HepG2 (cell line): ENCODE measurements around the gene GPS1. TPM values are rescaled to one million over a fixed set of nuclear protein-coding genes. Genes with fewer than 3 reads are reported as not detected.

ENCODE experiments used
- CBFB ChIP-seq: sonication (generic); formaldehyde crosslinking; IDR thresholded peaks from 2 replicates; pipeline ENCODE4 v1.4.0; 2020; ENCODE audit warnings: missing genetic modification reagents
- DNMT1 ChIP-seq: sonication (generic); formaldehyde crosslinking; IDR thresholded peaks from 2 replicates; pipeline ENCODE4 v1.5.1; 2020; ENCODE audit warnings: mild to moderate bottlenecking, missing genetic modification reagents
- FOXK2 ChIP-seq: fragments of 450-650 bp; IDR thresholded peaks from 2 replicates; pipeline ENCODE4 v1.6.1; 2016
- HHEX ChIP-seq: IDR thresholded peaks from 2 replicates; pipeline ENCODE4 v1.6.1; 2016; ENCODE audit warnings: control low read depth
- HMGA1 ChIP-seq: sonication (generic); formaldehyde crosslinking; conservative IDR thresholded peaks from 2 replicates; pipeline ENCODE4 v1.4.0; 2020; ENCODE audit warnings: missing genetic modification reagents
- MAFF ChIP-seq: IDR thresholded peaks from 2 replicates; pipeline ENCODE4 v1.6.1; 2011; ENCODE audit warnings: low read depth, low read length, improper control_type of control experiment
- POLR2A ChIP-seq, 2 experiments: IDR thresholded peaks; 2 replicates each; pipeline ENCODE4 v1.6.1; 2011; ENCODE audit warnings: low read depth in 2 of 2, low read length in 2 of 2, mild to moderate bottlenecking in 1 of 2, moderate library complexity in 1 of 2; ENCODE audit not compliant: insufficient read depth in 1 of 2
- TGIF2 ChIP-seq: IDR thresholded peaks from 2 replicates; pipeline ENCODE4 v1.6.1; 2016; ENCODE audit warnings: control low read depth, missing compliant biosample characterization
- TRIM24 ChIP-seq: sonication (generic); formaldehyde crosslinking; IDR thresholded peaks from 2 replicates; pipeline ENCODE4 v1.8.0; 2022; ENCODE audit warnings: mild to moderate bottlenecking, missing genetic modification reagents
- XBP1 ChIP-seq: sonication (generic); formaldehyde crosslinking; IDR thresholded peaks from 2 replicates; pipeline ENCODE4 v1.5.0; 2020; ENCODE audit warnings: missing genetic modification reagents
- ZBTB8A ChIP-seq: sonication (generic); formaldehyde crosslinking; IDR thresholded peaks from 2 replicates; pipeline ENCODE4 v1.4.0; 2020; ENCODE audit warnings: mild to moderate bottlenecking, low read depth, missing genetic modification reagents, borderline replicate concordance
- ZKSCAN5 ChIP-seq: sonication (generic); formaldehyde crosslinking; IDR thresholded peaks from 2 replicates; pipeline ENCODE4 v1.5.1; 2020; ENCODE audit warnings: mild to moderate bottlenecking, missing genetic modification reagents
- ZNF234 ChIP-seq: sonication (generic); formaldehyde crosslinking; conservative IDR thresholded peaks from 2 replicates; pipeline ENCODE4 v1.5.1; 2020; ENCODE audit warnings: mild to moderate bottlenecking, missing genetic modification reagents
- ZNF432 ChIP-seq: sonication (generic); formaldehyde crosslinking; IDR thresholded peaks from 2 replicates; pipeline ENCODE4 v1.5.0; 2020; ENCODE audit warnings: missing genetic modification reagents, mild to moderate bottlenecking, borderline replicate concordance
- ZNF446 ChIP-seq: sonication (generic); formaldehyde crosslinking; IDR thresholded peaks from 2 replicates; pipeline ENCODE4 v1.5.0; 2020; ENCODE audit warnings: mild to moderate bottlenecking, missing genetic modification reagents
- ZNF577 ChIP-seq: sonication (generic); formaldehyde crosslinking; IDR thresholded peaks from 2 replicates; pipeline ENCODE4 v1.4.0; 2020; ENCODE audit warnings: mild to moderate bottlenecking, low read depth, missing genetic modification reagents, borderline replicate concordance
- ZNF761 ChIP-seq: sonication (generic); formaldehyde crosslinking; conservative IDR thresholded peaks from 2 replicates; pipeline ENCODE4 v1.4.0; 2020; ENCODE audit warnings: mild to moderate bottlenecking, missing genetic modification reagents
- ZNF775 ChIP-seq: sonication (generic); formaldehyde crosslinking; IDR thresholded peaks from 2 replicates; pipeline ENCODE4 v1.4.0; 2020; ENCODE audit warnings: missing genetic modification reagents, mild to moderate bottlenecking, moderate library complexity, borderline replicate concordance
- ZSCAN21 ChIP-seq: sonication (generic); formaldehyde crosslinking; IDR thresholded peaks from 2 replicates; pipeline ENCODE4 v1.8.0; 2022; ENCODE audit warnings: mild to moderate bottlenecking, missing genetic modification reagents, moderate library complexity, borderline replicate concordance
- polyA plus RNA-seq, 8 experiments: library from polyadenylated mRNA; depleted of rRNA in 3 of 8; stranded (reverse) in 7 of 8; unstranded in 1 of 8; fragments of >200 nt; fragmentation: Illumina TruSeq in 4 of 8; extraction: Trizol in 4 of 8; gene quantifications; 2 replicates each; pipeline versions ENCODE4 v1.2.1 to v1.2.3, GENCODE V29; 2011 to 2016; ENCODE audit warnings: low read depth in 4 of 8, missing spikeins in 1 of 8, mixed read lengths in 1 of 8; ENCODE audit not compliant: insufficient read depth in 1 of 8
- total RNA-seq, 5 experiments: library from RNA; depleted of rRNA; stranded (reverse); fragments of >200 nt; fragmentation: Illumina TruSeq; extraction: Trizol; gene quantifications; 2 replicates each; pipeline ENCODE4 v1.2.3, GENCODE V29; 2016; ENCODE audit warnings: low read depth in 1 of 5
- TF ChIP-seq, protein P1 (sequence below): sonication (generic); formaldehyde crosslinking; IDR thresholded peaks from 2 replicates; pipeline ENCODE4 v1.5.0; 2020; ENCODE audit warnings: mild to moderate bottlenecking, missing genetic modification reagents
- TF ChIP-seq, protein P2 (sequence below): sonication (generic); formaldehyde crosslinking; IDR thresholded peaks from 2 replicates; pipeline ENCODE4 v1.4.0; 2020; ENCODE audit warnings: mild to moderate bottlenecking, missing genetic modification reagents
- TF ChIP-seq, protein P3 (sequence below): sonication (generic); formaldehyde crosslinking; IDR thresholded peaks from 2 replicates; pipeline ENCODE4 v1.4.0; 2020; ENCODE audit warnings: missing genetic modification reagents

The GPS1 gene
- total and polyA plus RNA-seq, 2 of the 13 experiments (the other 11 are each of a cell fraction or from before 2014, with no cell fraction given): 124 to 128 TPM

DNA sequence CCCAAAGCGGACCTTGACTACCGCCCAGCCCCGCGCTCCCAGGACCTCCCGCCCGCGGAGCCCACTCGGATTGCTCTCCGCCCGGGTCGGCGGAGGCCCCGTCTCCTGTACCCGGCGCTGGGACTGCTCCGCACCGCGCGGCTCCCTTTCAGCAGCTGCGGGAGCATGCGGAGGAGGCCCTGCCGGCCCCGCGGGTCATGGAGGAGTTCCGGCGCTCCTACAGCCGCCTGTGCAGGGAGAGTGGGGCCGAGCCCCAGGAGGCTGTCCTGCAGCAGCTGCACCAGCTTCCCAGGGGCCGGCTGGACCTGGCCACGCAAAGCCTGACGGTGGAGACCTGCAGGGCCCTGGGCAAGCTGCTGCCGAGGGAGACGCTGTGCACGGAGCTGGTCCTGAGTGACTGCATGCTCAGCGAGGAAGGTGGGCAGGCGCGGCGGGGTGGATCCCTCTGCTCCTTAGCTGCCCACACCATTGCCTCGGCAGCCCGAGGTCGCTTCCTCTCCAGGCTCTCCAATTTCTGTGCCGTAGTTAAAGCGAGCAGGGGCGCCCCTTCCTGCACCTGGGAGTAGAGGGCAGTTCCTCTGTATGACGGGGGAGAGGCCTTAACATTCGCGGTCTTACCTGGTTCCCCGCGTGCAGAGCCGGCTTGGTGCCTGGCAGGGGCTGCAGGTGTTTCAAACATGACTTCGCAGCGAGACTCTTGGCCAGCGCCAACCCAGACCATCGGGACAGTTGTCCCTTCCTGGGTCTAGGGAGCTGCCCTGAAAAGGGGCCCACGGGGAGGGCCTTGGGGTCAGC lies 28.1 kb upstream of the GPS1 start (continued):
- no peak for TF ChIP-seq TRIM24 (CRISPR knock-in tag)
- no peak for TF ChIP-seq CBFB (CRISPR knock-in tag)
- TF ChIP-seq ZNF446 (CRISPR knock-in tag): 0 out of 2 replicates have a peak, but pooled peaks have one; percentile 50
- TF ChIP-seq ZBTB8A: no peak
- peak; percentile 74; the same call in 1 of the 2 replicates for TF ChIP-seq TGIF2 (CRISPR knock-in tag)
- TF ChIP-seq ZSCAN21: peak; percentile 52; the same call in 1 of the 2 replicates
- no peak for TF ChIP-seq POLR2A (IDR thresholded peaks at IDR 0.05; ENCODE audit: insufficient read depth in 1 of 2, low read depth in 2 of 2, low read length in 2 of 2)
- no peak for TF ChIP-seq FOXK2
- no peak; the same call in 1 of the 2 replicates for TF ChIP-seq ZNF234 (CRISPR knock-in tag)
- no peak for TF ChIP-seq MAFF
- TF ChIP-seq HMGA1 (CRISPR knock-in tag): no peak
- no peak for TF ChIP-seq ZNF577 (CRISPR knock-in tag)
- TF ChIP-seq HHEX: no peak
- TF ChIP-seq ZNF432 (CRISPR knock-in tag): no peak
- no peak for TF ChIP-seq ZNF775 (CRISPR knock-in tag)
- TF ChIP-seq, protein P1, sequence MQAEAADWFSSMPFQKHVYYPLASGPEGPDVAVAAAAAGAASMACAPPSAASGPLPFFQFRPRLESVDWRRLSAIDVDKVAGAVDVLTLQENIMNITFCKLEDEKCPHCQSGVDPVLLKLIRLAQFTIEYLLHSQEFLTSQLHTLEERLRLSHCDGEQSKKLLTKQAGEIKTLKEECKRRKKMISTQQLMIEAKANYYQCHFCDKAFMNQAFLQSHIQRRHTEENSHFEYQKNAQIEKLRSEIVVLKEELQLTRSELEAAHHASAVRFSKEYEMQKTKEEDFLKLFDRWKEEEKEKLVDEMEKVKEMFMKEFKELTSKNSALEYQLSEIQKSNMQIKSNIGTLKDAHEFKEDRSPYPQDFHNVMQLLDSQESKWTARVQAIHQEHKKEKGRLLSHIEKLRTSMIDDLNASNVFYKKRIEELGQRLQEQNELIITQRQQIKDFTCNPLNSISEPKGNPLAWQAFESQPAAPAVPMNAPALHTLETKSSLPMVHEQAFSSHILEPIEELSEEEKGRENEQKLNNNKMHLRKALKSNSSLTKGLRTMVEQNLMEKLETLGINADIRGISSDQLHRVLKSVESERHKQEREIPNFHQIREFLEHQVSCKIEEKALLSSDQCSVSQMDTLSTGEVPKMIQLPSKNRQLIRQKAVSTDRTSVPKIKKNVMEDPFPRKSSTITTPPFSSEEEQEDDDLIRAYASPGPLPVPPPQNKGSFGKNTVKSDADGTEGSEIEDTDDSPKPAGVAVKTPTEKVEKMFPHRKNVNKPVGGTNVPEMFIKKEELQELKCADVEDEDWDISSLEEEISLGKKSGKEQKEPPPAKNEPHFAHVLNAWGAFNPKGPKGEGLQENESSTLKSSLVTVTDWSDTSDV: peak; percentile 78; the same call in 1 of the 2 replicates
- TF ChIP-seq ZNF761 (CRISPR knock-in tag): 0 out of 2 replicates have a peak, but pooled peaks have one; percentile 73
- TF ChIP-seq, protein P2, sequence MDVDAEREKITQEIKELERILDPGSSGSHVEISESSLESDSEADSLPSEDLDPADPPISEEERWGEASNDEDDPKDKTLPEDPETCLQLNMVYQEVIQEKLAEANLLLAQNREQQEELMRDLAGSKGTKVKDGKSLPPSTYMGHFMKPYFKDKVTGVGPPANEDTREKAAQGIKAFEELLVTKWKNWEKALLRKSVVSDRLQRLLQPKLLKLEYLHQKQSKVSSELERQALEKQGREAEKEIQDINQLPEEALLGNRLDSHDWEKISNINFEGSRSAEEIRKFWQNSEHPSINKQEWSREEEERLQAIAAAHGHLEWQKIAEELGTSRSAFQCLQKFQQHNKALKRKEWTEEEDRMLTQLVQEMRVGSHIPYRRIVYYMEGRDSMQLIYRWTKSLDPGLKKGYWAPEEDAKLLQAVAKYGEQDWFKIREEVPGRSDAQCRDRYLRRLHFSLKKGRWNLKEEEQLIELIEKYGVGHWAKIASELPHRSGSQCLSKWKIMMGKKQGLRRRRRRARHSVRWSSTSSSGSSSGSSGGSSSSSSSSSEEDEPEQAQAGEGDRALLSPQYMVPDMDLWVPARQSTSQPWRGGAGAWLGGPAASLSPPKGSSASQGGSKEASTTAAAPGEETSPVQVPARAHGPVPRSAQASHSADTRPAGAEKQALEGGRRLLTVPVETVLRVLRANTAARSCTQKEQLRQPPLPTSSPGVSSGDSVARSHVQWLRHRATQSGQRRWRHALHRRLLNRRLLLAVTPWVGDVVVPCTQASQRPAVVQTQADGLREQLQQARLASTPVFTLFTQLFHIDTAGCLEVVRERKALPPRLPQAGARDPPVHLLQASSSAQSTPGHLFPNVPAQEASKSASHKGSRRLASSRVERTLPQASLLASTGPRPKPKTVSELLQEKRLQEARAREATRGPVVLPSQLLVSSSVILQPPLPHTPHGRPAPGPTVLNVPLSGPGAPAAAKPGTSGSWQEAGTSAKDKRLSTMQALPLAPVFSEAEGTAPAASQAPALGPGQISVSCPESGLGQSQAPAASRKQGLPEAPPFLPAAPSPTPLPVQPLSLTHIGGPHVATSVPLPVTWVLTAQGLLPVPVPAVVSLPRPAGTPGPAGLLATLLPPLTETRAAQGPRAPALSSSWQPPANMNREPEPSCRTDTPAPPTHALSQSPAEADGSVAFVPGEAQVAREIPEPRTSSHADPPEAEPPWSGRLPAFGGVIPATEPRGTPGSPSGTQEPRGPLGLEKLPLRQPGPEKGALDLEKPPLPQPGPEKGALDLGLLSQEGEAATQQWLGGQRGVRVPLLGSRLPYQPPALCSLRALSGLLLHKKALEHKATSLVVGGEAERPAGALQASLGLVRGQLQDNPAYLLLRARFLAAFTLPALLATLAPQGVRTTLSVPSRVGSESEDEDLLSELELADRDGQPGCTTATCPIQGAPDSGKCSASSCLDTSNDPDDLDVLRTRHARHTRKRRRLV (CRISPR knock-in tag): no peak
- no peak for TF ChIP-seq XBP1 (CRISPR knock-in tag)
- TF ChIP-seq, protein P3, sequence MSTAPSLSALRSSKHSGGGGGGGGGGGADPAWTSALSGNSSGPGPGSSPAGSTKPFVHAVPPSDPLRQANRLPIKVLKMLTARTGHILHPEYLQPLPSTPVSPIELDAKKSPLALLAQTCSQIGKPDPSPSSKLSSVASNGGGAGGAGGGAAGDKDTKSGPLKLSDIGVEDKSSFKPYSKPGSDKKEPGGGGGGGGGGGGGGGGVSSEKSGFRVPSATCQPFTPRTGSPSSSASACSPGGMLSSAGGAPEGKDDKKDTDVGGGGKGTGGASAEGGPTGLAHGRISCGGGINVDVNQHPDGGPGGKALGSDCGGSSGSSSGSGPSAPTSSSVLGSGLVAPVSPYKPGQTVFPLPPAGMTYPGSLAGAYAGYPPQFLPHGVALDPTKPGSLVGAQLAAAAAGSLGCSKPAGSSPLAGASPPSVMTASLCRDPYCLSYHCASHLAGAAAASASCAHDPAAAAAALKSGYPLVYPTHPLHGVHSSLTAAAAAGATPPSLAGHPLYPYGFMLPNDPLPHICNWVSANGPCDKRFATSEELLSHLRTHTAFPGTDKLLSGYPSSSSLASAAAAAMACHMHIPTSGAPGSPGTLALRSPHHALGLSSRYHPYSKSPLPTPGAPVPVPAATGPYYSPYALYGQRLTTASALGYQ (CRISPR knock-in tag): no peak
- TF ChIP-seq ZKSCAN5: no peak
- TF ChIP-seq DNMT1 (CRISPR knock-in tag): peak; percentile 87
